Measurements from ENCODE around the gene TPD52L1. TPM values are rescaled to one million over a fixed set of nuclear protein-coding genes. Genes with fewer than 3 reads are reported as not detected.

Gene TPD52L1
- total RNA-seq, 2 experiments from 2014 or later, result 0.52 to 1.1 TPM

DNA sequence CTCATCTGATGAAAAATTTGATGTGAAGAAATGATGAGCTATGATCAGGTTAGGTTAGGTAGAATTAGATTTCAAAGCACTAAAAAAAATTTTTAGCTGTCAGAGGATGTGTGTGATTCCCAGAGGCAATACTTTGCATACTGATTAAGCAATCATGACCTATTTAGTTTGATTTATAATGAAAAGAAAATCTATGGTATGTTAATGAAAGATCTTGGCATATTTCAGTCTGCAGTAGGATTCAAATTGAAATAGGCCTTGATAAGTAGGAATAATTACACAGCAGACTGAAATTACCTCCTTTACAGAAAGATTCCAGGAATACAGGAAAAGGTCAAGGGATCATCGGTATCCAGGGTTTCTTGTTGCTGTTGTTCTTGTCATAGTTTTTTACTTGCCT lies 78.9 kb downstream of the TPD52L1 start:
- no peak for DNase-seq
- ATAC-seq, result no peak
- intact Hi-C loops (cut with micrococcal nuclease), result no loop called here
- peaks cover 6% of the 10 kb centered on the region for H3K27me3 Mint-ChIP-seq
- no peaks in the 10 kb centered on the region for H3K4me1 Mint-ChIP-seq (ENCODE audit: low read depth)
- H3K4me3 Mint-ChIP-seq, result no peak overlapping the region
- H3K27ac Mint-ChIP-seq, result no peak overlapping the region
- TF ChIP-seq, protein P1, sequence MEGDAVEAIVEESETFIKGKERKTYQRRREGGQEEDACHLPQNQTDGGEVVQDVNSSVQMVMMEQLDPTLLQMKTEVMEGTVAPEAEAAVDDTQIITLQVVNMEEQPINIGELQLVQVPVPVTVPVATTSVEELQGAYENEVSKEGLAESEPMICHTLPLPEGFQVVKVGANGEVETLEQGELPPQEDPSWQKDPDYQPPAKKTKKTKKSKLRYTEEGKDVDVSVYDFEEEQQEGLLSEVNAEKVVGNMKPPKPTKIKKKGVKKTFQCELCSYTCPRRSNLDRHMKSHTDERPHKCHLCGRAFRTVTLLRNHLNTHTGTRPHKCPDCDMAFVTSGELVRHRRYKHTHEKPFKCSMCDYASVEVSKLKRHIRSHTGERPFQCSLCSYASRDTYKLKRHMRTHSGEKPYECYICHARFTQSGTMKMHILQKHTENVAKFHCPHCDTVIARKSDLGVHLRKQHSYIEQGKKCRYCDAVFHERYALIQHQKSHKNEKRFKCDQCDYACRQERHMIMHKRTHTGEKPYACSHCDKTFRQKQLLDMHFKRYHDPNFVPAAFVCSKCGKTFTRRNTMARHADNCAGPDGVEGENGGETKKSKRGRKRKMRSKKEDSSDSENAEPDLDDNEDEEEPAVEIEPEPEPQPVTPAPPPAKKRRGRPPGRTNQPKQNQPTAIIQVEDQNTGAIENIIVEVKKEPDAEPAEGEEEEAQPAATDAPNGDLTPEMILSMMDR (IDR thresholded peaks at IDR 0.05), result no peak
- no peaks in the 10 kb centered on the region for H3K9me3 Mint-ChIP-seq
- H3K36me3 Mint-ChIP-seq (ENCODE audit: low read depth), result no peaks in the 10 kb centered on the region
- ChIA-PET POLR2A (no interaction called here), CTCF (no interaction called here)

DNA sequence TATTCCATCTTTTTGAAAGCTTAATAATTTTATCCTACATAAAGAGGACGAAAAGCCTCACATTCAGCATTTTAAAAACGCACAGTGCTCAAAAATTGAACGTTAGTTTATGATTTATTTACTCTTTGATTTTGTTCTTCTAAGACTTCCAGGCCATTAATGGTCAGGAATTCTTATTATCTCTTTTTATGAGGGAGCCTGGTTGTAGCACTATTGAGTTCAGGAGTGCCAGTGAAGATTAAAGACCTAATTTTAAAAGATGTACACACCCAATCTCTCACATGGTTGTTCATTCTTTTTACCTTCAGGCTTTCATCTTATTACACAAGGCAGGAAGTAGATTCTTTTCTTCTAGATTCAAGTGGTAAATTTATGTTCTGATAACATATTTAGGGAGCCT lies 79.6 kb downstream of the TPD52L1 start:
- POLR2A ChIA-PET, result no interaction called here
- H3K4me1 Mint-ChIP-seq (ENCODE audit: low read depth), result no peaks in the 10 kb centered on the region
- no peak for ATAC-seq
- H3K9me3 Mint-ChIP-seq, result no peaks in the 10 kb centered on the region
- H3K36me3 Mint-ChIP-seq (ENCODE audit: low read depth), result no peaks in the 10 kb centered on the region
- H3K4me3 Mint-ChIP-seq, result no peak overlapping the region
- DNase-seq, result no peak
- CTCF ChIA-PET, result no interaction called here
- TF ChIP-seq, protein P1 (IDR thresholded peaks at IDR 0.05), result no peak
- intact Hi-C loops (cut with micrococcal nuclease), result no loop called here
- no peak overlapping the region for H3K27ac Mint-ChIP-seq
- peaks cover 3% of the 10 kb centered on the region for H3K27me3 Mint-ChIP-seq

DNA sequence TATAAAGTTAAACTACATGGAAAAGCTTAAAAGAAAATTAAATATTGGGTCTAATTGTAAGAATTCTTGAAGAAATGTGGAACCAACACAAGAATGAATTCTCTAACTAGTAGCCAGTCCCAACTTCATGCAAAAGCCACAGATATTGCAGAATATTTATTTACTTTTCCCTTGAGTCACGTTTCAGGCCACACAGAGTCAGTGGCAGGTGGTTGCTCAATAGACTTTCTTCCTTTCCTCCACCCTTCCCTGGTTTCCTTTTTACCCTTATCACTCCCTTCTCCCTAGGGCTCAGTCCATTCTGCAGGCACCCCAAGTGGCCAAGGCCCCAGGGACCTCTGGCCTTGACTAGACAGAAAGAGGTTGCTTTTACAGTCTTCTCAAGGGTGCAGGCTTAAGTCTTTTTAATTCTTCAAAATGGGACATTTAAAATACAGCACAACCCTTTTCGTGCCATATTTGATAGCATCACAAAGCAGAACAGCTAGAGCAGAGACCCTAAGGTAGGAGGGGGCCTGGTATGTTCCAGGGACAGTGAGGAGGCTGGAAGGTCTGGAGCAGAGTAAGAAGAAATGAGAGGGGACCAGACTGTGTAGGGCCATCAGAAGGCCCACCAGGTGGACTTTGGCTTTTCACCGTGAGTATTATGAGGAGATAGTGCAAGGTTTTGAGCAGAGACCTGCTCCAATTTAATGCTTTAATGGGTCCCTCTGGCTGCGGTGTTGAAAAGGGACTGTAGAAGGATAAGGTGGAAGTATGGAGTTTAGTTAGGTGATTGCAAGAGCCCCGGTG lies 83.2 kb downstream of the TPD52L1 start:
- ATAC-seq, result no peak
- DNase-seq, result no peak
- Mint-ChIP-seq H3K27me3 (peaks cover 3% of the 10 kb centered on the region), H3K27ac (no peak overlapping the region), H3K4me3 (no peak overlapping the region), H3K9me3 (peaks cover 11% of the 10 kb centered on the region), H3K4me1 (ENCODE audit: low read depth) (no peaks in the 10 kb centered on the region), H3K36me3 (ENCODE audit: low read depth) (no peaks in the 10 kb centered on the region)
- TF ChIP-seq, protein P1 (IDR thresholded peaks at IDR 0.05), result no peak
- POLR2A ChIA-PET, result no interaction called here
- intact Hi-C loops (cut with micrococcal nuclease), result no loop called here
- CTCF ChIA-PET, result interaction anchor here (1.1 kb wide), 1 partner anchor 65 kb away, joined by 3 read pairs; the partner anchor contains the start of gene HDDC2

DNA sequence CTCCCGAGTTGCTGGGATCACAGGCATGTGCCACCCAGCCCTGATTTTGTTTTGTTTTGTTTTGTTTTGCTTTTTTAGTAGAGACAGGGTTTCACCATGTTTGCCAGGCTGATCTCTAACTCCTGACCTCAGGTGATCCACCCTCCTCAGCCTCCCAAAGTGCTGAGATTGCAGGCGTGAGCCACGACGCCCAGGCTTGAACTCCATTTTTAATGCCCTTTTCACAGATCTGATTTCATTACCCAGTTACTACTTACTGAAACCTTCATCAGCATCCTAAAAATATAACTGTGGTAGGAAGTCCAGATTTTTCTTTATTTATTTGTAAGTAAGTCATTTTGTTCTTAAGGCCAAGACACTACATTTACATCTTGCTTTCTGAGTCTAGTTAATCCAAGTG lies 84.2 kb downstream of the TPD52L1 start:
- CTCF ChIA-PET, result no interaction called here
- Mint-ChIP-seq H3K4me1 (ENCODE audit: low read depth) (no peaks in the 10 kb centered on the region), H3K9me3 (peaks cover 18% of the 10 kb centered on the region), H3K4me3 (no peak overlapping the region), H3K27me3 (peaks cover 3% of the 10 kb centered on the region), H3K36me3 (ENCODE audit: low read depth) (no peaks in the 10 kb centered on the region), H3K27ac (no peak overlapping the region)
- DNase-seq (no peak), ATAC-seq (no peak)
- intact Hi-C loops (cut with micrococcal nuclease), result no loop called here
- POLR2A ChIA-PET, result no interaction called here
- TF ChIP-seq, protein P1 (IDR thresholded peaks at IDR 0.05), result no peak

DNA sequence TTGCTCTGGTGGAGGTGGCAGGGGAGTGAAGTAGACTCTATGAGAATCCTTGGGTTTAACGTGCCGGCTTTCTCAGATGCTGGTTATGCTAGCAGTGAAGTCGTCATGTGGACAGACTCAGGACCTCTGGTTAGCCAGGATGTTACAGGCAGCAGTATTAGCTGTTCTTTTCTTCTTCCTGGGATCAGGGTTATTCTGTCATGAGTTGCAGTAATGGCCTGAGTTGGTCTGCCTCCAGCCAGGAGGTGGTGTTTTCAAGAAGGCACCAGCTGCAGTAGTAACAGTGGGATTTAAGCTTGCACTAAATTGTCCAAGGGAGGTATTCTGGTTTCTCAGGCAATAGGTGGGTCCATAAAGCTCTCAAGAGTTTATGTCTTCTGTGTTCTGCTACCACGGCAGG lies 91.5 kb downstream of the TPD52L1 start:
- CTCF ChIA-PET, result no interaction called here
- intact Hi-C loops (cut with micrococcal nuclease), result no loop called here
- no peak for ATAC-seq
- POLR2A ChIA-PET, result no interaction called here
- Mint-ChIP-seq H3K9me3 (peaks cover 21% of the 10 kb centered on the region), H3K4me3 (no peak overlapping the region), H3K4me1 (ENCODE audit: low read depth) (no peaks in the 10 kb centered on the region), H3K36me3 (ENCODE audit: low read depth) (no peaks in the 10 kb centered on the region), H3K27ac (no peak overlapping the region), H3K27me3 (peaks cover 12% of the 10 kb centered on the region)
- TF ChIP-seq, protein P1 (IDR thresholded peaks at IDR 0.05), result no peak
- DNase-seq, result no peak

All from activated CD8-positive, alpha-beta T cell treated with anti-CD3 and anti-CD28 coated beads for 36 hours (primary cell).